Measurements from ENCODE around the gene PLA2G4B. TPM values are rescaled to one million over a fixed set of nuclear protein-coding genes. Genes with fewer than 3 reads are reported as not detected.

Gene PLA2G4B
- 0.71 and 0.92 TPM in 2 replicates for total RNA-seq

GRCh38 chr15:41838400-41838897 lies at the start of gene PLA2G4B:
PLA2G4B (plus strand) TSS chr15:41838847; CDS start chr15:41838914, 67 bp downstream.

GRCh38 chr15:41827880-41828806 lies 10.5 kb upstream of the PLA2G4B start, which contains the start of gene JMJD7:
JMJD7 (plus strand) TSS chr15:41828092; CDS start chr15:41828125, 33 bp downstream.

GRCh38 chr15:41893422-41894250 lies 55.0 kb downstream of the PLA2G4B start, which contains the start of gene SPTBN5:
SPTBN5 (minus strand) TSS chr15:41894053; CDS start chr15:41893497, 556 bp downstream.

Other genes with a start within 250 kb of the PLA2G4B start
- gene MGA, start 178.4 kb upstream of the PLA2G4B start, total RNA-seq: 18.5 and 28.5 TPM in 2 replicates
- 11.7 and 19.5 TPM in 2 replicates for gene MAPKBP1, start 64.4 kb upstream of the PLA2G4B start, total RNA-seq
- 1.3 and 1.9 TPM in 2 replicates for gene JMJD7, start 10.8 kb upstream of the PLA2G4B start, total RNA-seq
- gene SPTBN5, start 55.2 kb downstream of the PLA2G4B start, total RNA-seq: 0.14 and 0.18 TPM in 2 replicates
- 6.3 and 8.6 TPM in 2 replicates for gene EHD4, start 133.7 kb downstream of the PLA2G4B start, total RNA-seq
- gene PLA2G4E, start 182.2 kb downstream of the PLA2G4B start, total RNA-seq: not detected in 2 replicates